CD4-positive, alpha-beta memory T cell (primary cell): Measurements from ENCODE around the gene RUNX2. TPM values are rescaled to one million over a fixed set of nuclear protein-coding genes. Genes with fewer than 3 reads are reported as not detected.

Experiments
- CTCF ChIA-PET: fragments of 350-600 bp; sonication (Branson Sonifier 250); formaldehyde crosslinking; loops from one replicate; lab custom pipeline; 2021; ENCODE audit warnings: inconsistent platforms; ENCODE audit not compliant: partially characterized antibody; lab: Charles Lee
- POLR2A ChIA-PET: fragments of 350-600 bp; sonication (Branson Sonifier 250); formaldehyde crosslinking; loops from one replicate; lab custom pipeline; 2021; ENCODE audit not compliant: partially characterized antibody; lab: Charles Lee
- DNase-seq, 5 donors: peaks; one replicate each; pipeline versions ENCODE4 v3.0.0 to v3.0.0-alpha.2; 2020 to 2022; ENCODE audit warnings: mixed read lengths in 1 of 5
- H3K27ac ChIP-seq: one replicate; pipeline ENCODE4 v1.7.0; 2013; ENCODE audit warnings: low read depth, low read length
- H3K27me3 ChIP-seq: 2 replicates; pipeline ENCODE4 v1.7.0; 2013; ENCODE audit warnings: mild to moderate bottlenecking, low read length, moderate library complexity; ENCODE audit not compliant: insufficient read depth
- H3K36me3 ChIP-seq: 2 replicates; pipeline ENCODE4 v1.7.0; 2013; ENCODE audit warnings: mild to moderate bottlenecking, low read length, moderate library complexity; ENCODE audit not compliant: insufficient read depth
- H3K4me1 ChIP-seq: 2 replicates; pipeline ENCODE4 v1.7.0; 2013; ENCODE audit warnings: mild to moderate bottlenecking, low read length, moderate library complexity; ENCODE audit not compliant: insufficient read depth
- H3K4me3 ChIP-seq, 2 donors: one replicate each; pipeline ENCODE4 v1.7.0; 2013; ENCODE audit warnings: low read length in 2 of 2, mild to moderate bottlenecking in 1 of 2
- H3K9me3 ChIP-seq, 2 donors: one replicate each; pipeline ENCODE4 v1.7.0; 2013; ENCODE audit warnings: low read length in 2 of 2, control low read depth in 1 of 2; ENCODE audit not compliant: control insufficient read depth in 1 of 2
- H3K27ac Mint-ChIP-seq, 7 donors: one replicate each; pipeline ENCODE4 v1.8.0; 2020 to 2021; ENCODE audit warnings: mixed read lengths in 7 of 7, mild to moderate bottlenecking in 6 of 7, inconsistent platforms in 3 of 7, moderate library complexity in 3 of 7
- H3K27me3 Mint-ChIP-seq, 2 donors: one replicate each; pipeline ENCODE4 v1.8.0; 2020 to 2021; ENCODE audit warnings: mixed read lengths in 2 of 2
- H3K36me3 Mint-ChIP-seq, 2 donors: one replicate each; pipeline ENCODE4 v1.8.0; 2020 to 2021; ENCODE audit warnings: mixed read lengths in 2 of 2, inconsistent platforms in 1 of 2, mild to moderate bottlenecking in 1 of 2
- H3K4me1 Mint-ChIP-seq, 4 donors: one replicate each; pipeline ENCODE4 v1.8.0; 2020 to 2021; ENCODE audit warnings: mixed read lengths in 4 of 4, mild to moderate bottlenecking in 1 of 4
- H3K4me3 Mint-ChIP-seq, 8 donors: one replicate each; pipeline ENCODE4 v1.8.0; 2020 to 2021; ENCODE audit warnings: mixed read lengths in 8 of 8, mild to moderate bottlenecking in 7 of 8, moderate library complexity in 6 of 8, inconsistent platforms in 3 of 8
- H3K9me3 Mint-ChIP-seq, 8 donors: one replicate each; pipeline ENCODE4 v1.8.0; 2020 to 2021; ENCODE audit warnings: mixed read lengths in 8 of 8, mild to moderate bottlenecking in 5 of 8, inconsistent platforms in 3 of 8, moderate library complexity in 1 of 8
- intact Hi-C: fragments of 100-400 bp; cut with micrococcal nuclease; formaldehyde crosslinking; loops from one replicate; pipeline ENCODE4 v1.15.1; 2023
- polyA plus RNA-seq, 2 donors: library from polyadenylated mRNA; unstranded; fragments of 300-500 nt; fragmentation: Illumina TruSeq; gene quantifications; one replicate each; pipeline ENCODE4 v1.2.3, GENCODE V29; 2021
- total RNA-seq, 2 experiments: library from RNA; stranded (reverse); gene quantifications; one replicate each; pipeline ENCODE4 v1.2.3, GENCODE V29; 2021

Gene RUNX2
- total and polyA plus RNA-seq, 4 experiments from 2014 or later = 4.5 to 26.6 (median 23.3) TPM

DNA sequence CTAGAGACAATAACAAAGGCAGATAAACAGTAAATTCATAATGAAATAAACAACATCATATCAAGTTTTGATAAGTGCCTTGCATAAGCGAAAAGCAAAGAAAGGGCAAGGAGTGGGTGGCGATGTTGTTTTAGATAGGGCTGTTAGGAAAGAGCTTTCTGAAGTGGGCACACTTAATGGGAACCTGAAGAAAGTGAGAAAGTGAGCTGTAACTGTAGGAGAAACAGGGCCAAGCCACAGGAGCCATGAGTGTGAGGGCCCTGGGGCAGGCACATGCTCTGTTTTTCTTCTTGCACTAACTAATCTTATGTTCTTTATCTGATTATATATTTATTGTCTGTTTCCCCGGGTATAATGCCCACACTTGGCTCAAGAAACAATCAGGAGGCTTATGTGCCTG is 243.0 kb downstream of the RUNX2 start:
- Mint-ChIP-seq H3K27ac (peak overlapping the region in 2 of 7 donors; percentile 22 to 45), H3K36me3 (peaks cover 0 to 12% of the 10 kb centered on the region in 2 donors), H3K9me3 (peaks cover 0 to 3% (median 0%) of the 10 kb centered on the region in 8 donors), H3K4me3 (peak overlapping the region in 1 of 8 donors; percentile 23), H3K4me1 (peaks cover 17 to 53% (median 38%) of the 10 kb centered on the region in 4 donors), H3K27me3 (no peaks in the 10 kb centered on the region)
- Histone ChIP-seq H3K9me3 (no peaks in the 10 kb centered on the region), H3K27ac (no peak overlapping the region), H3K4me1 (peaks cover 16% of the 10 kb centered on the region), H3K36me3 (no peaks in the 10 kb centered on the region), H3K27me3 (no peaks in the 10 kb centered on the region), H3K4me3 (no peak overlapping the region)
- intact Hi-C loops = no loop called here
- POLR2A ChIA-PET = interaction anchor here (0.9 kb wide), 1 partner anchor 15 kb away, joined by 4 read pairs; no protein-coding TSS in a partner anchor
- DNase-seq = no peak
- CTCF ChIA-PET = interaction anchor here (3.9 kb wide), 1 partner anchor 15 kb away, joined by 17 read pairs; no protein-coding TSS in a partner anchor

GRCh38 chr6:45572833-45573232 is 244.7 kb downstream of the RUNX2 start:
- H3K4me3 ChIP-seq = no peak overlapping the region
- H3K36me3 ChIP-seq = no peaks in the 10 kb centered on the region
- intact Hi-C loops = no loop called here
- peak overlapping the region in 5 of 7 donors; percentile 29 to 84 (median 58) for H3K27ac Mint-ChIP-seq
- H3K27me3 ChIP-seq = no peaks in the 10 kb centered on the region
- peaks cover 0 to 7% of the 10 kb centered on the region in 2 donors for H3K36me3 Mint-ChIP-seq
- H3K9me3 ChIP-seq = no peaks in the 10 kb centered on the region
- peaks cover 16% of the 10 kb centered on the region for H3K4me1 ChIP-seq
- no peak overlapping the region for H3K27ac ChIP-seq
- ChIA-PET POLR2A (interaction anchor here (0.5 to 1.7 kb wide), 4 partner anchors 9 to 93 kb away, joined by 3 to 6 read pairs (median 4); no protein-coding TSS in a partner anchor), CTCF (interaction anchor here (0.6 to 3.9 kb wide), 6 partner anchors 10 to 431 kb away, joined by 3 to 17 read pairs (median 6); no protein-coding TSS in a partner anchor)
- H3K4me3 Mint-ChIP-seq = peak overlapping the region in 7 of 8 donors; percentile 19 to 86 (median 63)
- H3K4me1 Mint-ChIP-seq = peaks cover 17 to 56% (median 41%) of the 10 kb centered on the region in 4 donors
- H3K27me3 Mint-ChIP-seq = no peaks in the 10 kb centered on the region
- DNase-seq = no peak
- peaks cover 0 to 3% (median 0%) of the 10 kb centered on the region in 8 donors for H3K9me3 Mint-ChIP-seq

DNA sequence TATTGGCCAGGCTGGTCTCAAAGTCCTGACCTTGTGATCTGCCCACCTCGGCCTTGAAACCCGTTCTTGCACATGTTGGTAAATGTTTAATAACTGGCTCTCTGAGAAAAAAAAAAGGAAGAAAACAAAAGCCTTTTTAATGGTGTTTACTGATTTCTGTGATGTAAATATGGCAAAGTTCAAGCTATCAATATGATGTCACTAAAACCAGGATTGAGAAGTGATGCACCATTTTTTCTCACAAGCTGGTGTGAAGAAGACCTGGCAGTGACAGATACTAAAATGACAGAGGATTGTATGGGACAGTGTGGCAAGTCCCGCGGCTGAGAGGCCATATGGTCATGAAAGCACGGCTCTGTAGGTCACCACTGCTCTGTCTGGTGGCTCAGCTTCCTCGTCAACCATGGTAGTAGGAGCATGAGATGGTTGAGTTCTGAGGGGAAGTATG is 245.9 kb downstream of the RUNX2 start:
- POLR2A ChIA-PET = interaction anchor here (1.5 to 1.7 kb wide), 2 partner anchors 8 to 85 kb away, joined by 3 to 5 read pairs; no protein-coding TSS in a partner anchor
- H3K4me1 ChIP-seq = peaks cover 16% of the 10 kb centered on the region
- no peaks in the 10 kb centered on the region for H3K27me3 ChIP-seq
- CTCF ChIA-PET = interaction anchor here (1.4 to 3.9 kb wide), 4 partner anchors 9 to 141 kb away, joined by 3 to 17 read pairs (median 8); no protein-coding TSS in a partner anchor
- H3K36me3 ChIP-seq = no peaks in the 10 kb centered on the region
- Mint-ChIP-seq H3K4me3 (peak overlapping the region in 2 of 8 donors; percentile 1 to 15), H3K9me3 (peaks cover 0 to 3% (median 0%) of the 10 kb centered on the region in 8 donors), H3K36me3 (peaks cover 0 to 1% of the 10 kb centered on the region in 2 donors), H3K27ac (peak overlapping the region in 3 of 7 donors; percentile 0 to 61 (median 13)), H3K27me3 (no peaks in the 10 kb centered on the region), H3K4me1 (peaks cover 18 to 51% (median 40%) of the 10 kb centered on the region in 4 donors)
- H3K4me3 ChIP-seq = no peak overlapping the region
- no peaks in the 10 kb centered on the region for H3K9me3 ChIP-seq
- DNase-seq = no peak
- no peak overlapping the region for H3K27ac ChIP-seq
- intact Hi-C loops = no loop called here

DNA sequence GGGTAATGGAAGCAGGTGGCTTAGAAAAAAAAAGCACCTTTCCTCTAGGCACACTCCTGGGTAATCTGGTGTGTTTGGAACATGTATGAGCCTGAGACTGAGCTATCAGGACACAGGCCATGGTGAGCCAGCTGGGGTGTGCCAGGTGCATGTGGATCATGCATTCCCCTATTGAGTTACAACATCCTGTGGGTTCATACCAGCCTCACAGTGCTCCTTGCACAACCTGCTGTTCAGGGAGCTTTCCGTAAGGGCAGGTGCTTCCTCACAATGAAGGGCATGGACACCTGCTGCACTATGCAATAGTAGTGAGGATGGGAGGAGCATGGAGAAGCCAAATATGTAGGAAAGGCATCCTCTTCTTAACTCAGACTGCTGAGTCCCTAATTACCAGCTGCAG is 246.8 kb downstream of the RUNX2 start:
- H3K36me3 ChIP-seq = no peaks in the 10 kb centered on the region
- DNase-seq = no peak
- no peak overlapping the region for H3K27ac ChIP-seq
- no peaks in the 10 kb centered on the region for H3K27me3 ChIP-seq
- Mint-ChIP-seq H3K27ac (peak overlapping the region in 1 of 7 donors; percentile 1), H3K36me3 (no peaks in the 10 kb centered on the region), H3K4me3 (no peak overlapping the region), H3K9me3 (peaks cover 0 to 3% (median 0%) of the 10 kb centered on the region in 8 donors), H3K27me3 (no peaks in the 10 kb centered on the region), H3K4me1 (peaks cover 18 to 46% (median 35%) of the 10 kb centered on the region in 4 donors)
- H3K9me3 ChIP-seq = no peaks in the 10 kb centered on the region
- ChIA-PET CTCF (interaction anchor here (2.0 kb wide), 1 partner anchor 140 kb away, joined by 7 read pairs; no protein-coding TSS in a partner anchor), POLR2A (interaction anchor here (1.3 kb wide), 1 partner anchor 20 kb away, joined by 3 read pairs; no protein-coding TSS in a partner anchor)
- H3K4me3 ChIP-seq = no peak overlapping the region
- intact Hi-C loops = no loop called here
- H3K4me1 ChIP-seq = peaks cover 16% of the 10 kb centered on the region

DNA sequence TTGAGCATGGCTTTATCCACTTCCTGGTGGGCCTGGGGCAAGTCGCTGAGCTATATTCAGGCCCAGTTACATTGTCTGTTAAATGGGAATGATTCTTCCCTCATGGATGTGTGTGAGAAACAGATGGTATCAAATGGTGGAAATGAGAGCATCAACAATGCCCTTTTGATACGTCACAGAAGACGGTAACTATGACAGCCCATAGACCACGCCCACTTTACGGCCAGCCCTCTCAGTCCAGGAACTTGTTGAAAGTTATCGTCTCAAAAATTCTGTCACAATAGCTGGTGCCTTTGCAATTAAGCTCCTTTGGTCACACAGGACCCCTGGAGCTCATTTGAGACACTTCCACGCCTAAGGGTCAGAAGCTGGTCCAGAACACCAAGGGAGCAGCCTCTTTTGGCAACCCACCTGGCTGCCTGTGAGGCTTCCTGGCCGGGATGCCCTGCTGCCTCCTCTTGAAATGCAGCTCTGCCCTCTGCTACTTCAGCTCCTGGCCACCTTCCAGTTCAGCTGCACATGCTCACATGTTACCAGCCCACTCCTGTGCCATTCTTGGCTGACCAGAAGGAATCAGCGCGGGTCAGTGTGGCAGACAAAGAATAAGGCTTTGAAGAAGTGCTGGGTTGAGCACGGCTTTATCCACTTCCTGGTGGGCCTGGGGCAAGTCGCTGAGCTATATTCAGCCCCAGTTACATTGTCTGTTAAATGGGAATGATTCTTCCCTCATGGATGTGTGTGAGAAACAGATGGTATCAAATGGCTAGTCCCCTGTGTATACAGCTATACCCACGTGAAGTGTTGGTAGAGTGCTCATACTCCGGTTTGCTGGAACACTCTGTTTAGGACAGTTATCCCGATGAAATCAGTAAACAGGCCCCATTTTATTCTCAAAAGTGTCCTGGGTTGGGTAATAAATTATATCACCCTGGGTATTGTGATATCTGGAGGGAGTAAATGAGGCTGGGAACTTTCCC is 248.8 kb downstream of the RUNX2 start:
- CTCF ChIA-PET = no interaction called here
- H3K27me3 ChIP-seq = no peaks in the 10 kb centered on the region
- POLR2A ChIA-PET = no interaction called here
- H3K36me3 ChIP-seq = no peaks in the 10 kb centered on the region
- intact Hi-C loops = no loop called here
- no peaks in the 10 kb centered on the region for H3K27me3 Mint-ChIP-seq
- peaks cover 0 to 5% (median under 1%) of the 10 kb centered on the region in 8 donors for H3K9me3 Mint-ChIP-seq
- no peak overlapping the region for H3K4me3 ChIP-seq
- no peak overlapping the region for H3K27ac ChIP-seq
- H3K27ac Mint-ChIP-seq = peak overlapping the region in 1 of 7 donors; percentile 18
- H3K4me1 ChIP-seq = peaks cover 16% of the 10 kb centered on the region
- DNase-seq = no peak
- no peak overlapping the region for H3K4me3 Mint-ChIP-seq
- H3K4me1 Mint-ChIP-seq = peaks cover 18 to 39% (median 29%) of the 10 kb centered on the region in 4 donors
- no peaks in the 10 kb centered on the region for H3K9me3 ChIP-seq
- H3K36me3 Mint-ChIP-seq = peaks cover 0 to 3% of the 10 kb centered on the region in 2 donors

GRCh38 chr6:45577836-45578504 is 249.8 kb downstream of the RUNX2 start:
- Mint-ChIP-seq H3K36me3 (peaks cover 0 to 4% of the 10 kb centered on the region in 2 donors), H3K27me3 (no peaks in the 10 kb centered on the region), H3K4me1 (peaks cover 12 to 32% (median 22%) of the 10 kb centered on the region in 4 donors), H3K27ac (peak overlapping the region in 1 of 7 donors; percentile 80), H3K9me3 (peaks cover 0 to 6% (median 3%) of the 10 kb centered on the region in 8 donors), H3K4me3 (no peak overlapping the region)
- Histone ChIP-seq H3K9me3 (no peaks in the 10 kb centered on the region), H3K27me3 (no peaks in the 10 kb centered on the region), H3K27ac (no peak overlapping the region), H3K36me3 (no peaks in the 10 kb centered on the region), H3K4me3 (no peak overlapping the region), H3K4me1 (peaks cover 9% of the 10 kb centered on the region)
- ChIA-PET CTCF (no interaction called here), POLR2A (interaction anchor here (1.3 kb wide), 1 partner anchor 9 kb away, joined by 7 read pairs; no protein-coding TSS in a partner anchor)
- DNase-seq = no peak
- intact Hi-C loops = no loop called here
